H9 (cell line): Measurements from ENCODE around the gene PHLDA2. TPM values are rescaled to one million over a fixed set of nuclear protein-coding genes. Genes with fewer than 3 reads are reported as not detected.
A peak's percentile ranks its signal among the peaks of the same experiment; 100 is the strongest.

ENCODE experiments used
- DNase-seq: peaks from one replicate; pipeline ENCODE4 v3.0.0-alpha.2; 2017
- H2AFZ ChIP-seq: one replicate; pipeline ENCODE4 v1.6.1; 2013; ENCODE audit warnings: mild to moderate bottlenecking, low read length, control low read depth, moderate library complexity
- H2AK5ac ChIP-seq: 2 replicates; pipeline ENCODE4 v1.6.1; 2013; ENCODE audit warnings: low read length, control low read depth, mixed read lengths; ENCODE audit not compliant: insufficient read length
- H2BK120ac ChIP-seq: one replicate; pipeline ENCODE4 v1.6.1; 2013; ENCODE audit warnings: low read depth, mild to moderate bottlenecking, low read length, control low read depth, inconsistent platforms; ENCODE audit not compliant: poor library complexity, severe bottlenecking
- H2BK12ac ChIP-seq: 2 replicates; pipeline ENCODE4 v1.6.1; 2013; ENCODE audit warnings: low read length, control low read depth, mixed read lengths, low read depth; ENCODE audit not compliant: insufficient read length
- H2BK15ac ChIP-seq: 2 replicates; pipeline ENCODE4 v1.6.1; 2013; ENCODE audit warnings: low read depth, low read length, control low read depth
- H2BK20ac ChIP-seq: one replicate; pipeline ENCODE4 v1.6.1; 2013; ENCODE audit warnings: low read depth, mild to moderate bottlenecking, low read length, control low read depth, inconsistent platforms; ENCODE audit not compliant: poor library complexity, severe bottlenecking
- H2BK5ac ChIP-seq: 2 replicates; pipeline ENCODE4 v1.6.1; 2013; ENCODE audit warnings: low read length, control low read depth, mixed read lengths; ENCODE audit not compliant: insufficient read length
- H3K14ac ChIP-seq: 2 replicates; pipeline ENCODE4 v1.6.1; 2013; ENCODE audit warnings: low read length, control low read depth; ENCODE audit not compliant: insufficient read depth
- H3K18ac ChIP-seq: 2 replicates; pipeline ENCODE4 v1.6.1; 2013; ENCODE audit warnings: low read depth, mild to moderate bottlenecking, mixed read lengths, low read length, control low read depth; ENCODE audit not compliant: insufficient read length
- H3K23ac ChIP-seq: 2 replicates; pipeline ENCODE4 v1.6.1; 2013; ENCODE audit warnings: low read length, control low read depth, mixed read lengths, low read depth; ENCODE audit not compliant: insufficient read length
- H3K23me2 ChIP-seq: 2 replicates; pipeline ENCODE4 v1.6.1; 2013; ENCODE audit warnings: low read depth, mild to moderate bottlenecking, mixed read lengths, low read length, control low read depth; ENCODE audit not compliant: insufficient read length, poor library complexity, severe bottlenecking
- H3K27ac ChIP-seq: 2 replicates; pipeline ENCODE4 v1.5.1; 2013; ENCODE audit warnings: low read length, control low read depth, mixed read lengths, low read depth; ENCODE audit not compliant: insufficient read length
- H3K27me3 ChIP-seq: 2 replicates; pipeline ENCODE4 v1.6.1; 2013; ENCODE audit warnings: low read length, control low read depth, inconsistent platforms; ENCODE audit not compliant: insufficient read depth
- H3K4ac ChIP-seq: 2 replicates; pipeline ENCODE4 v1.6.1; 2013; ENCODE audit warnings: low read depth, mild to moderate bottlenecking, control low read depth, inconsistent platforms, low read length, moderate library complexity
- H3K4me1 ChIP-seq: 2 replicates; pipeline ENCODE4 v1.6.1; 2013; ENCODE audit warnings: low read length, control low read depth, inconsistent platforms; ENCODE audit not compliant: insufficient read depth
- H3K4me2 ChIP-seq: 2 replicates; pipeline ENCODE4 v1.6.1; 2013; ENCODE audit warnings: low read length, control low read depth, mixed read lengths; ENCODE audit not compliant: insufficient read length, insufficient read depth
- H3K56ac ChIP-seq: 2 replicates; pipeline ENCODE4 v1.6.1; 2013; ENCODE audit warnings: low read depth, mild to moderate bottlenecking, mixed read lengths, low read length, control low read depth; ENCODE audit not compliant: insufficient read length
- H3K79me1 ChIP-seq: 2 replicates; pipeline ENCODE4 v1.6.1; 2013; ENCODE audit warnings: low read depth, mild to moderate bottlenecking, moderate library complexity, low read length, control low read depth, inconsistent platforms; ENCODE audit not compliant: insufficient read depth, poor library complexity, severe bottlenecking
- H3K79me2 ChIP-seq: 2 replicates; pipeline ENCODE4 v1.6.1; 2013; ENCODE audit warnings: low read length, control low read depth, inconsistent platforms; ENCODE audit not compliant: insufficient read depth
- H3K9ac ChIP-seq: 2 replicates; pipeline ENCODE4 v1.6.1; 2013; ENCODE audit warnings: low read length, control low read depth, mixed read lengths; ENCODE audit not compliant: insufficient read length; ENCODE audit errors: extremely low read depth
- H3K9me3 ChIP-seq: one replicate; pipeline ENCODE4 v1.6.1; 2013; ENCODE audit warnings: low read depth, low read length, inconsistent platforms; ENCODE audit not compliant: control insufficient read depth
- H3T11ph ChIP-seq: one replicate; pipeline ENCODE4 v1.6.1; 2013; ENCODE audit warnings: mild to moderate bottlenecking, low read length, control low read depth, inconsistent platforms
- H4K20me1 ChIP-seq: one replicate; pipeline ENCODE4 v1.6.1; 2013; ENCODE audit not compliant: control insufficient read depth, insufficient read length, insufficient read depth
- H4K5ac ChIP-seq: 2 replicates; pipeline ENCODE4 v1.6.1; 2013; ENCODE audit warnings: low read depth, mild to moderate bottlenecking, mixed read lengths, low read length, control low read depth; ENCODE audit not compliant: insufficient read length
- H4K8ac ChIP-seq: replicated peaks from 2 replicates; pipeline ENCODE4 v1.6.1; 2013; ENCODE audit warnings: low read length, control low read depth, mixed read lengths, low read depth; ENCODE audit not compliant: insufficient read length
- H4K91ac ChIP-seq: 2 replicates; pipeline ENCODE4 v1.6.1; 2013; ENCODE audit warnings: low read depth, mild to moderate bottlenecking, moderate library complexity, mixed read lengths, low read length, control low read depth; ENCODE audit not compliant: insufficient read length
- H3K27ac Mint-ChIP-seq, 3 experiments: 2 replicates in 2 of 3; 3 replicates in 1 of 3; pipeline ENCODE4 v1.8.0; 2020 to 2021; ENCODE audit warnings: mixed read lengths in 3 of 3, mild to moderate bottlenecking in 1 of 3, moderate library complexity in 1 of 3
- H3K27me3 Mint-ChIP-seq: 2 replicates; pipeline ENCODE4 v1.8.0; 2021; ENCODE audit warnings: low read depth, mild to moderate bottlenecking, moderate library complexity, mixed read lengths
- H3K36me3 Mint-ChIP-seq, 3 experiments: 2 replicates in 2 of 3; 3 replicates in 1 of 3; pipeline ENCODE4 v1.8.0; 2020 to 2021; ENCODE audit warnings: low read depth in 3 of 3, mixed read lengths in 3 of 3; ENCODE audit not compliant: insufficient read depth in 1 of 3
- H3K4me1 Mint-ChIP-seq, 2 experiments: 2 replicates each; pipeline ENCODE4 v1.8.0; 2020; ENCODE audit warnings: mixed read lengths in 2 of 2
- H3K4me3 Mint-ChIP-seq, 2 experiments: 2 replicates in 1 of 2; 3 replicates in 1 of 2; pipeline ENCODE4 v1.8.0; 2020 to 2021; ENCODE audit warnings: mild to moderate bottlenecking in 2 of 2, mixed read lengths in 2 of 2, moderate library complexity in 1 of 2
- H3K9me3 Mint-ChIP-seq, 2 experiments: 2 replicates in 1 of 2; 3 replicates in 1 of 2; pipeline ENCODE4 v1.8.0; 2020; ENCODE audit warnings: mild to moderate bottlenecking in 2 of 2, mixed read lengths in 2 of 2, moderate library complexity in 1 of 2
- WGBS: extraction: QIAGEN DNeasy Blood & Tissue Kit; methylation state at CpG from one replicate; pipeline ENCODE4 v1.1.7; 2013; ENCODE audit warnings: missing lambda C conversion rate, low lambda C conversion rate, mixed read lengths; ENCODE audit not compliant: insufficient read length; ENCODE audit errors: extremely low coverage; 5-methylcytosine and 5-hydroxymethylcytosine counted together
- total RNA-seq: library from RNA; stranded (reverse); gene quantifications from 2 replicates; pipeline ENCODE4 v1.2.1, GENCODE V29; 2021
- TF ChIP-seq, protein P1 (sequence below): fragments of 200-600 bp; sonication (generic); conservative IDR thresholded peaks from 3 replicates; pipeline ENCODE4 v1.8.0; 2021; ENCODE audit warnings: antibody characterized with exemption, mild to moderate bottlenecking

PHLDA2 gene
- total RNA-seq, 1 experiment from 2014 or later = 42.8 TPM

- Histone ChIP-seq H3K4me2 (no peak overlapping the region), H2AFZ (no peak overlapping the region), H3K23me2 (no peaks in the 10 kb centered on the region), H4K91ac (no peak overlapping the region), H3K27ac (no peak overlapping the region), H2BK12ac (no peak overlapping the region), H4K5ac (no peak overlapping the region), H4K8ac (no peak overlapping the region), H3K23ac (no peak overlapping the region), H3T11ph (no peak overlapping the region), H3K56ac (no peak overlapping the region), H3K79me2 (no peaks in the 10 kb centered on the region), H3K4me1 (no peaks in the 10 kb centered on the region), H2BK120ac (no peak overlapping the region), H3K14ac (no peak overlapping the region), H3K79me1 (no peaks in the 10 kb centered on the region), H3K9ac (no peak overlapping the region), H2AK5ac (no peak overlapping the region), H2BK20ac (no peak overlapping the region), H3K18ac (no peak overlapping the region), H3K9me3 (no peaks in the 10 kb centered on the region), H4K20me1 (no peaks in the 10 kb centered on the region), H3K4ac (no peak overlapping the region), H3K27me3 (no peaks in the 10 kb centered on the region; the same call in 1 of the 2 replicates), H2BK15ac (no peak overlapping the region), H2BK5ac (no peak overlapping the region)
- Mint-ChIP-seq H3K4me3 (no peak overlapping the region), H3K27ac (no peak overlapping the region), H3K9me3 (no peaks in the 10 kb centered on the region), H3K36me3 (no peaks in the 10 kb centered on the region; a peak in 1 of 7 replicates), H3K4me1 (peaks cover 24 to 26% of the 10 kb centered on the region in 2 experiments), H3K27me3 (peaks cover 52% of the 10 kb centered on the region)
- peak; percentile 90 for DNase-seq
- WGBS = no CpG with 5 or more reads among the region's 25 CpGs
- TF ChIP-seq, protein P1, sequence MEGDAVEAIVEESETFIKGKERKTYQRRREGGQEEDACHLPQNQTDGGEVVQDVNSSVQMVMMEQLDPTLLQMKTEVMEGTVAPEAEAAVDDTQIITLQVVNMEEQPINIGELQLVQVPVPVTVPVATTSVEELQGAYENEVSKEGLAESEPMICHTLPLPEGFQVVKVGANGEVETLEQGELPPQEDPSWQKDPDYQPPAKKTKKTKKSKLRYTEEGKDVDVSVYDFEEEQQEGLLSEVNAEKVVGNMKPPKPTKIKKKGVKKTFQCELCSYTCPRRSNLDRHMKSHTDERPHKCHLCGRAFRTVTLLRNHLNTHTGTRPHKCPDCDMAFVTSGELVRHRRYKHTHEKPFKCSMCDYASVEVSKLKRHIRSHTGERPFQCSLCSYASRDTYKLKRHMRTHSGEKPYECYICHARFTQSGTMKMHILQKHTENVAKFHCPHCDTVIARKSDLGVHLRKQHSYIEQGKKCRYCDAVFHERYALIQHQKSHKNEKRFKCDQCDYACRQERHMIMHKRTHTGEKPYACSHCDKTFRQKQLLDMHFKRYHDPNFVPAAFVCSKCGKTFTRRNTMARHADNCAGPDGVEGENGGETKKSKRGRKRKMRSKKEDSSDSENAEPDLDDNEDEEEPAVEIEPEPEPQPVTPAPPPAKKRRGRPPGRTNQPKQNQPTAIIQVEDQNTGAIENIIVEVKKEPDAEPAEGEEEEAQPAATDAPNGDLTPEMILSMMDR = peak; percentile 97
Observed at GRCh38 chr11:2888266-2888968, 40.8 kb downstream of the PHLDA2 start.
